22Rv1 (cell line): ENCODE measurements around the gene KCNAB1.

ENCODE experiments used
- H3K27ac ChIP-seq: fragments of 450-650 bp; 2 replicates; pipeline ENCODE4 v1.5.1; 2017
- CTCF ChIP-seq: fragments of 450-650 bp; IDR thresholded peaks from 2 replicates; pipeline ENCODE4 v1.5.1; 2017; ENCODE audit warnings: mild to moderate bottlenecking
- ZFX ChIP-seq: fragments of 450-650 bp; IDR thresholded peaks from 2 replicates; pipeline ENCODE4 v1.6.1; 2017; ENCODE audit warnings: antibody characterized with exemption, borderline replicate concordance

Gene KCNAB1

DNA sequence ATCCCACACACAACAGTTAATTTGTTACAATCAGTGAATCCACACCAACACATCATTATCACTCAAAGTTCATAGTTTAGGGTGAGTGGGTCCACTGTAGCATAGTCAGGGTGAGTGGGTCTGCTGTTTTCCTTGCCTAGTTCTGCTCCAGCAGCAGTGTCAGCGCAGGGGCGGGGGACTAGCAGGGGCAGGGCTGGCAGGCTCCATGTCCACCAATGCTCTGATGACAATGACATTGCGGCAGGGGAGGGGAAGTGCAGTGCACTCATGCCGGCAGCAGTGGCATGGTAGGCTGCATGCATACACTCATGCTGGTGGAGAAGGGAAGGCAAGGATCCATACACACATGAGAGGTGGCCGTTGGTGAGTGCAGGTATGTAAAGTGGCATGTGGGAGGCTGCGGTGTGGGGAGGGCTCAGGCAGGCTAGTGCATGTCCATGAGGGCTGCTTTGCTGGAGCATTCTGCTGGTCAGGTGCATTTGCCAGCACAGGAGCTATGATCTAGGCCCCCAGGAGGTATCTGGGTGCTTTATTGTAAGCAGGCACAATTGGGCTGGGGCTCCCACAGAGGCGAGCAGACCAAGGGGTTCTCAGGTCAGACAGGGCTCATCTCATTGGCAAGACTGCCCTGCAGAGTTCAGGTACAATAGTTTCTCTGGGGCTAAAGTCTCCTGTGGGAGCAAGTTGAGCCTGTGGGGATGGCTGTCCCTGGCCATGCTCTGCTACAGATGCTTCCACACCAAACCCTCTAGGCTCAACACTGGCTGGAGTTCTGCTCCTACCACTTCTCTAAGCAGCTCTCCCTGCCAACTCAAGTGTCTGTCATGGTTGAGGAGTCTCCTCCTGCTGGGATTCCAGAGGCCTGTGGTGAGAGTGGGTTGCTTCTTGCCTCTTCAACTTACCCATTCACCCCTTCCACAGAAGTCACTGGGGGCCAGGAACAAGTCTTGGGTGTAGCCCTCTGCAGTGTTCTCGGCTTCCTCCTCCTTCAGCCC, 81.3 kb downstream of the KCNAB1 start:
- no peak overlapping the region for H3K27ac ChIP-seq
- TF ChIP-seq CTCF: no peak
- no peak for TF ChIP-seq ZFX

- no peak for TF ChIP-seq ZFX
- TF ChIP-seq CTCF: no peak
- H3K27ac ChIP-seq: no peak overlapping the region
These were observed 85.8 kb downstream of the KCNAB1 start for GRCh38 chr3:156206157-156206556.

DNA sequence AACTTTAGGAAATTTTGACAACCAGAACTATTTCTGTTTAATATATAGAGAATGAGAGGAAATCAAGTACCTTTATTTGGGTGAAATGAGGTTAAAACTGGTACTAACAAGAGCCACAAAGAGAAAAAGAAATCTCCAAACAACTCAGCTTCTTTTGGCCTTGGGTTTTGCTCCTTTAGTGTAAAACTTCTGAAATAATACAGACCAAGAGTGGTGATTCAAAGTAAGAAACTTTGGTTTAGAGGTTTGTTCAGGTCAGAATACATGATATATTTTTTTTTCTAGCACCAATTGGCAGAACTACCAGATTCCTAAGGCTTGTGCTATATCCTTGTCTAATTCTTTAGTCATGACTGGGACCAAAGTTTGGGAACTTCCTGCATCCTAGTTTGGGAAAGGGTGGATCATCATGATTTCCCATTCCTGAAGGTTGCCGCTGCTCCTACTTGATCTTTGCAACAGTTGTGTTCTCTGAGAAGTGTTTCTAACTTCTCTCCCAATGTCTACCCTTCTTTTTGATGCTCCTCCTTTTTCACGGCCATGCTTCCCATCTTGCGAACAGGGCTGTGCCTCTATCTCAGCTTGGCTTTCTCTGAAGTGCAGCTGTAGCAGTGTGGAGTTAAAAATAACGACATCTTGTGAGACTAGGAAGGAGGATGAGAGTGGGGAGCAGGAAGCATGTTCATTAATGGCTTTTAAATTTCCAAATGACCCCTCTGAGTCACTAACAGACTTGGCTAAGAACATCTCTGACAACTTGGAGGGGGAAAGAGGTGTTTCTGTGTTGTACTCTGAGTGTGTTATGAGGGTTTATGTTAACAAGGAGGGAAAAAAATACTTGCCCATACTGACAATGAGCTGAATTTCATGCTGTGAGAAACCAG, 87.7 kb downstream of the KCNAB1 start:
- no peak for TF ChIP-seq ZFX
- no peak for TF ChIP-seq CTCF
- H3K27ac ChIP-seq: no peak overlapping the region

GRCh38 chr3:156209631-156210335, 89.4 kb downstream of the KCNAB1 start:
- no peak overlapping the region for H3K27ac ChIP-seq
- no peak for TF ChIP-seq CTCF
- TF ChIP-seq ZFX: no peak

DNA sequence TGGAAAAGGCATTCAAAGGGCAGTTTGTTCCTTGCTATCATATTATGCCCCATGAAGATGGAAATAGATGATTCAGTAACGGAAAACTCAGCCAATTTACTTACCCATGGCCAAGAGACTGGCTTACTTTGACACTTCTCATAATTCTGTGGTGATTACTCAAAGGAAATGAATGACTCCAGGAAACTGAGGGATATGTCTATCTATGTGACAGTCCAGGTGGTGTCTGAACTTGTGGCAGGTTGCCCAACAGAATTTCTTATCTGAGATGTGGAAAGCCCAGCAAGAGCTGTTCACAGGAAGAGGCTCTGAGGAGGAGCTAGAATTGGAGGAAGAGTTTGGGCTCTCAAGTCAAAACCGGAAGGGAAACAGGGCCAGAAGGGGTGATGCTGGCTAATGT, 91.2 kb downstream of the KCNAB1 start:
- no peak overlapping the region for H3K27ac ChIP-seq
- TF ChIP-seq CTCF (no peak), ZFX (no peak)

DNA sequence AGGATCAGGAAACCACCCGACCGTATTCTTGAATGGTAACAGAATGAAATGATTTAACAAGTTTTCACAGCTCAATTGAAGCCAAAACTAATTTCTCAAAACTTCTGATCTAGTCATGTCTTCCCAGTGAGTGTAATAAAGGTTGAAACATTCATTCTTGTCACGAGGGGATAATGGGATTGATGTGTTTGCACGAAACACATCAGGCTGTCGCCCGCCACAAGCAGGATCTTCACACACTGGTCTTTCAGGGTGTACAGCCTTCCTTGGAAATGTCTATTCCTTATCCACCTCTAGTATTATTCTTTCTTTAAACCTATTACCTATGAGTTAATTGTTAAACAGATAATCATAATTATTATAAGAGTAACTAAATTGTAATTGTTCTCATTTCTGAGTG, 94.3 kb downstream of the KCNAB1 start:
- no peak overlapping the region for H3K27ac ChIP-seq
- TF ChIP-seq ZFX: no peak
- TF ChIP-seq CTCF: no peak
